GM19455 (cell line): ENCODE results near the gene CDADC1.
"Not testable (repeated sequence)": the region's sequence is repeated elsewhere in the genome, so short reads cannot be mapped to it uniquely, and the experiment has no call there.

Experiments used
- ATAC-seq: cut with Tn5 transposase; IDR thresholded peaks from one replicate; pipeline ENCODE4 v1.9.1; 2021; ENCODE audit not compliant: unreplicated experiment

CDADC1 gene

GRCh38 chr13:49311816-49312215 lies 64.1 kb downstream of the CDADC1 start:
- ATAC-seq = no peak

- ATAC-seq = no peak
Measured at GRCh38 chr13:49314344-49314882, 66.7 kb downstream of the CDADC1 start.

GRCh38 chr13:49315036-49315565 lies 67.4 kb downstream of the CDADC1 start:
- no peak for ATAC-seq

GRCh38 chr13:49315756-49316482 lies 68.2 kb downstream of the CDADC1 start:
- ATAC-seq = no peak

GRCh38 chr13:49319551-49319950 lies 71.8 kb downstream of the CDADC1 start:
- ATAC-seq = no peak

- ATAC-seq = no peak
Measured at GRCh38 chr13:49319951-49320350, 72.2 kb downstream of the CDADC1 start.

GRCh38 chr13:49320975-49321374 lies 73.2 kb downstream of the CDADC1 start:
- ATAC-seq = no peak

- no peak for ATAC-seq
Measured at GRCh38 chr13:49322702-49323101, 75.0 kb downstream of the CDADC1 start.

- ATAC-seq = no peak
Measured at GRCh38 chr13:49323344-49323743, 75.6 kb downstream of the CDADC1 start.

- ATAC-seq = no peak
Measured at GRCh38 chr13:49326222-49326917, 78.6 kb downstream of the CDADC1 start.

- ATAC-seq = not testable (repeated sequence)
Measured at GRCh38 chr13:49327145-49327544, 79.4 kb downstream of the CDADC1 start.

- ATAC-seq = no peak
Measured at GRCh38 chr13:49329831-49330545, 82.3 kb downstream of the CDADC1 start.

- no peak for ATAC-seq
Measured at GRCh38 chr13:49330546-49330864, 82.8 kb downstream of the CDADC1 start.

GRCh38 chr13:49336655-49337054 lies 88.9 kb downstream of the CDADC1 start:
- no peak for ATAC-seq

- ATAC-seq = no peak
Measured at GRCh38 chr13:49340161-49340560, 92.4 kb downstream of the CDADC1 start.

- ATAC-seq = no peak
Measured at GRCh38 chr13:49341517-49341916, 93.8 kb downstream of the CDADC1 start.

- no peak for ATAC-seq
Measured at GRCh38 chr13:49341941-49342340, 94.2 kb downstream of the CDADC1 start.

GRCh38 chr13:49342454-49342853 lies 94.7 kb downstream of the CDADC1 start:
- no peak for ATAC-seq
